GM18519 (cell line): ENCODE measurements around the gene SLC28A1.

Experiments
- ATAC-seq: cut with Tn5 transposase; IDR thresholded peaks from one replicate; pipeline ENCODE4 v1.9.1; 2021; ENCODE audit warnings: mild to moderate bottlenecking, moderate library complexity; ENCODE audit not compliant: unreplicated experiment, low FRiP score

Gene SLC28A1

GRCh38 chr15:84988909-84989644 lies 104.6 kb downstream of the SLC28A1 start:
- ATAC-seq, result no peak

- ATAC-seq, result no peak
Measured at GRCh38 chr15:84990507-84990906, 106.0 kb downstream of the SLC28A1 start.

- no peak for ATAC-seq
Measured at GRCh38 chr15:84991014-84991712, 106.7 kb downstream of the SLC28A1 start.

DNA sequence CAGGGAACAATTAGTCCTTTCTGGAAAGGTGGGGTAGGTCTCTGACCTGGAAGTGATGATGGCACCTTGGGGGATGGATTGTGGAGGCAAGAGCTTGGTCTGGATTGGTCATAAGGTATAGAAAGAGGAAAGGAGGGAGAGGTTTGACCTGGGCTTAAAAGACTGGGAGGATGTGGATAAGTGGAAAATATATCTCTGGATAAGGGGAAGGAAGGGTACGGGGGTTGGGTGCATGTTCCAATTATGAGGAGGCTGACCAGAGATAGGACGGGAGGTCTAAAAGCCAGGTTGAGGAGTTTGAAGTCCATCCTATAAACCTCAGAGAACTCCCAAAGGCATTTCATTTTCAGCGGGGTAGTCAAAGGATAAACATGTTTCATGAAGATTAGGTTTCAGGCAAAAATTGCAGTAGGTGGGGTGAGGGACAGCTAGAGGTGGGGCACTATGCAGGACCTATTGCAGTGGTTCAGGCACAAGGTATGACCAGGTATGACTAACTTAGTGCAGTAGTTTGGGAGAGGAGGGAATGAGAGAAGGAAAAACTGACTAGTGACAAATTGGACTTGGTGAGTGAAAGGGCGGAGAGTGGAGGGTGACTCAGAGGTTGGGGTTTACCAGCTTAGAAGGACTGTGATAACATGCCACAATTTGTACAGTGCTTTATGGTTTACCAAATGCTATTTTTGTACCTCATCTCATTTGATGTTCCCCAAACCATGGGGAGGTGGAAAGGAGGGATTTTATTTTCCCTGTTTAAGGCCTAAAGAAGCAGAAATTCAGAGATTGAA lies 107.9 kb downstream of the SLC28A1 start:
- ATAC-seq, result no peak
